Cardiac fibroblast (primary cell): ENCODE data around the gene RIOK1.

Experiments used
- DNase-seq, 2 donors: peaks; one replicate each; pipeline versions ENCODE4 v3.0.0 to v3.0.0-alpha.2; 2010; ENCODE audit warnings: low read depth in 2 of 2
- H3K4me3 ChIP-seq, 2 donors: replicated peaks in 1 of 2; 1 replicate in 1 of 2; 2 replicates in 1 of 2; pipeline ENCODE4 v1.5.1; 2011; ENCODE audit warnings: low read depth in 2 of 2, low read length in 2 of 2, mild to moderate bottlenecking in 2 of 2, moderate library complexity in 1 of 2
- CTCF ChIP-seq: IDR thresholded peaks from one replicate; pipeline ENCODE4 v1.5.1; 2011; ENCODE audit warnings: low read depth, mild to moderate bottlenecking, low read length, inconsistent platforms

Gene RIOK1

GRCh38 chr6:7439228-7439627, 49.6 kb downstream of the RIOK1 start:
- no peak for DNase-seq
- no peak for TF ChIP-seq CTCF
- H3K4me3 ChIP-seq = no peak overlapping the region

GRCh38 chr6:7440476-7440875, 50.9 kb downstream of the RIOK1 start:
- no peak for TF ChIP-seq CTCF
- no peak overlapping the region for H3K4me3 ChIP-seq
- peak in 1 of 2 donors; percentile 48 for DNase-seq

- no peak overlapping the region for H3K4me3 ChIP-seq
- TF ChIP-seq CTCF = no peak
- DNase-seq = no peak
Measured at GRCh38 chr6:7441048-7441775, 51.6 kb downstream of the RIOK1 start.

GRCh38 chr6:7442467-7442866, 52.9 kb downstream of the RIOK1 start:
- no peak for DNase-seq
- H3K4me3 ChIP-seq = no peak overlapping the region
- TF ChIP-seq CTCF = no peak

- TF ChIP-seq CTCF = no peak
- no peak overlapping the region for H3K4me3 ChIP-seq
- DNase-seq = peak in 1 of 2 donors; percentile 30
Measured at GRCh38 chr6:7445101-7445500, 55.5 kb downstream of the RIOK1 start.

- H3K4me3 ChIP-seq = no peak overlapping the region
- TF ChIP-seq CTCF = no peak
- no peak for DNase-seq
Measured at GRCh38 chr6:7445885-7446461, 56.4 kb downstream of the RIOK1 start.
